ENCODE data around the gene RUSC1. TPM values are rescaled to one million over a fixed set of nuclear protein-coding genes. Genes with fewer than 3 reads are reported as not detected.
"Not testable (repeated sequence)": the region's sequence is repeated elsewhere in the genome, so short reads cannot be mapped to it uniquely, and the experiment has no call there.

RUSC1 gene
- total and polyA plus RNA-seq, 8 donors: 32.7 to 43.3 (median 36.7) TPM

GRCh38 chr1:155287987-155288543 is 32.6 kb upstream of the RUSC1 start:
- DNase-seq (no peak), ATAC-seq (no peak)
- no peak overlapping the region for H3K4me3 ChIP-seq
- no peaks in the 10 kb centered on the region for H3K9me3 ChIP-seq
- intact Hi-C loops (cut with DNase I): no loop called here
- H3K27ac ChIP-seq: no peak overlapping the region
- no peaks in the 10 kb centered on the region for H3K4me1 ChIP-seq
- TF ChIP-seq CTCF (IDR thresholded peaks at IDR 0.05): no peak
- peaks cover 0 to 6% of the 10 kb centered on the region in 2 donors for H3K27me3 ChIP-seq
- no peaks in the 10 kb centered on the region for H3K36me3 ChIP-seq

- H3K27me3 ChIP-seq: peaks cover 19 to 36% of the 10 kb centered on the region in 2 donors
- H3K36me3 ChIP-seq; H3K4me1 ChIP-seq; H3K27ac ChIP-seq; H3K4me3 ChIP-seq; DNase-seq; ATAC-seq; H3K9me3 ChIP-seq; intact Hi-C loops (cut with DNase I): not testable (repeated sequence)
Observed at GRCh38 chr1:155291006-155291405, 29.7 kb upstream of the RUSC1 start.

- peaks cover 20 to 49% of the 10 kb centered on the region in 2 donors for H3K27me3 ChIP-seq
- DNase-seq: no peak
- H3K27ac ChIP-seq: no peak overlapping the region
- no peak for TF ChIP-seq CTCF (IDR thresholded peaks at IDR 0.05)
- H3K4me1 ChIP-seq: peaks cover 0 to 9% of the 10 kb centered on the region in 2 donors
- H3K9me3 ChIP-seq: no peaks in the 10 kb centered on the region
- no peak for ATAC-seq
- intact Hi-C loops (cut with DNase I): no loop called here
- no peaks in the 10 kb centered on the region for H3K36me3 ChIP-seq
- no peak overlapping the region for H3K4me3 ChIP-seq
Observed at GRCh38 chr1:155293086-155293749, 27.5 kb upstream of the RUSC1 start.

GRCh38 chr1:155294520-155295182 is 26.0 kb upstream of the RUSC1 start:
- ATAC-seq (no peak), DNase-seq (no peak)
- H3K27me3 ChIP-seq: peaks cover 20 to 49% of the 10 kb centered on the region in 2 donors
- no peaks in the 10 kb centered on the region for H3K36me3 ChIP-seq
- TF ChIP-seq CTCF (IDR thresholded peaks at IDR 0.05): no peak
- no peak overlapping the region for H3K27ac ChIP-seq
- H3K4me3 ChIP-seq: no peak overlapping the region
- no peaks in the 10 kb centered on the region for H3K9me3 ChIP-seq
- intact Hi-C loops (cut with DNase I): no loop called here
- peaks cover 0 to 9% of the 10 kb centered on the region in 2 donors for H3K4me1 ChIP-seq

- Histone ChIP-seq H3K27me3 (peaks cover 20 to 49% of the 10 kb centered on the region in 2 donors), H3K4me1 (peaks cover 0 to 9% of the 10 kb centered on the region in 2 donors), H3K36me3 (no peaks in the 10 kb centered on the region), H3K9me3 (no peaks in the 10 kb centered on the region), H3K4me3 (no peak overlapping the region), H3K27ac (no peak overlapping the region)
- intact Hi-C loops (cut with DNase I): no loop called here
- no peak for DNase-seq
- TF ChIP-seq CTCF (IDR thresholded peaks at IDR 0.05): no peak
- ATAC-seq: no peak
Observed at GRCh38 chr1:155295183-155295941, 25.3 kb upstream of the RUSC1 start.

Measured in left lung (tissue), 10 donors.